Subcutaneous abdominal adipose tissue (tissue), 5 donors: ENCODE results near the gene SERPINF2.
A peak's percentile ranks its signal among the peaks of the same experiment; 100 is the strongest.
"Not testable (repeated sequence)": the region's sequence is repeated elsewhere in the genome, so short reads cannot be mapped to it uniquely, and the experiment has no call there.

Experiments
- H3K27ac ChIP-seq: one replicate; pipeline ENCODE4 v1.7.0; 2013; ENCODE audit warnings: low read depth, mild to moderate bottlenecking, inconsistent platforms, low read length, moderate library complexity
- H3K27me3 ChIP-seq, 5 donors: one replicate each; pipeline ENCODE4 v1.7.0; 2013; ENCODE audit warnings: low read length in 5 of 5, inconsistent platforms in 1 of 5; ENCODE audit not compliant: control insufficient read depth in 5 of 5, insufficient read depth in 4 of 5
- H3K36me3 ChIP-seq, 5 donors: one replicate each; pipeline ENCODE4 v1.7.0; 2013; ENCODE audit warnings: low read length in 5 of 5; ENCODE audit not compliant: control insufficient read depth in 5 of 5, insufficient read depth in 5 of 5
- H3K4me1 ChIP-seq, 5 donors: one replicate each; pipeline ENCODE4 v1.7.0; 2013; ENCODE audit warnings: low read length in 5 of 5, mild to moderate bottlenecking in 3 of 5, moderate library complexity in 1 of 5; ENCODE audit not compliant: control insufficient read depth in 5 of 5, insufficient read depth in 5 of 5
- H3K4me3 ChIP-seq, 5 donors: one replicate each; pipeline ENCODE4 v1.7.0; 2013; ENCODE audit warnings: low read length in 5 of 5, low read depth in 1 of 5
- H3K9ac ChIP-seq, 5 donors: one replicate each; pipeline ENCODE4 v1.7.0; 2013; ENCODE audit warnings: low read length in 5 of 5, mild to moderate bottlenecking in 4 of 5, moderate library complexity in 3 of 5
- H3K9me3 ChIP-seq, 5 donors: one replicate each; pipeline ENCODE4 v1.7.0; 2013; ENCODE audit warnings: low read length in 5 of 5; ENCODE audit not compliant: control insufficient read depth in 5 of 5
- donor health status: healthy.
- donor health status: healthy.
- donor health status: healthy.
- donor health status: healthy.
- donor health status: healthy.

Gene SERPINF2

GRCh38 chr17:1785930-1786329 is 43.3 kb downstream of the SERPINF2 start:
- H3K27me3 ChIP-seq, result peaks cover 0 to 4% (median 0%) of the 10 kb centered on the region in 5 donors
- H3K9ac ChIP-seq, result peak overlapping the region in 4 of 5 donors; percentile 38 to 70 (median 62)
- peaks cover 44 to 76% (median 67%) of the 10 kb centered on the region in 5 donors for H3K4me1 ChIP-seq
- no peaks in the 10 kb centered on the region for H3K9me3 ChIP-seq
- peak overlapping the region in 4 of 5 donors; percentile 4 to 36 (median 27) for H3K4me3 ChIP-seq
- H3K36me3 ChIP-seq, result peaks cover 0 to 6% (median 4%) of the 10 kb centered on the region in 5 donors
- peak overlapping the region; percentile 94 for H3K27ac ChIP-seq

DNA sequence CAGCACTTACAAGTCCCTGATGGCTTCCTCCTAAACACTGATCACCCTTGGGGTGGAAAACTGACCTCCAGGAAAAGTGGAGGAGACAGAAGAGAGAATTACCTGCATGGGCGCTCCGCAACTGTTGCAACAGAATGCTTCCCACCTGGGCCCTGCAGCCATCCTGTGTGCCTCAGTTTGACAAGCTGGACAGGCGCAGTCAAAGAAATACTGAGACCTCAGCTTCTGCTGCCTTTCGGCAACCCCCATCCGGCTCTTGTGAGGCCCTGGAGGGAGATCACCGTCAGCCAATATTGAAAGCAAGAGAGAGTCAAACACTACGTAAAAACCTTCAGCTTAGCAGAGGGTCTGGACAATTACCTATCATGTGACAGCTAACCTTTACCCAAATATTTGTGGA is 44.0 kb downstream of the SERPINF2 start:
- Histone ChIP-seq H3K27ac (peak overlapping the region; percentile 94), H3K9ac (peak overlapping the region; percentile 48 to 71 (median 64)), H3K27me3 (peaks cover 0 to 4% (median 0%) of the 10 kb centered on the region in 5 donors), H3K9me3 (no peaks in the 10 kb centered on the region), H3K4me1 (peaks cover 44 to 71% (median 59%) of the 10 kb centered on the region in 5 donors), H3K36me3 (peaks cover 0 to 2% (median 0%) of the 10 kb centered on the region in 5 donors), H3K4me3 (peak overlapping the region in 4 of 5 donors; percentile 31 to 44 (median 34))

- Histone ChIP-seq H3K27me3 (peaks cover 0 to 3% (median 0%) of the 10 kb centered on the region in 5 donors), H3K27ac (peak overlapping the region; percentile 94), H3K4me1 (peaks cover 39 to 64% (median 52%) of the 10 kb centered on the region in 5 donors), H3K36me3 (peaks cover 0 to 2% (median 0%) of the 10 kb centered on the region in 5 donors), H3K9ac (peak overlapping the region; percentile 48 to 71 (median 64)), H3K9me3 (no peaks in the 10 kb centered on the region), H3K4me3 (peak overlapping the region in 4 of 5 donors; percentile 31 to 44 (median 34))
Measured at GRCh38 chr17:1787301-1787902, 44.7 kb downstream of the SERPINF2 start.

DNA sequence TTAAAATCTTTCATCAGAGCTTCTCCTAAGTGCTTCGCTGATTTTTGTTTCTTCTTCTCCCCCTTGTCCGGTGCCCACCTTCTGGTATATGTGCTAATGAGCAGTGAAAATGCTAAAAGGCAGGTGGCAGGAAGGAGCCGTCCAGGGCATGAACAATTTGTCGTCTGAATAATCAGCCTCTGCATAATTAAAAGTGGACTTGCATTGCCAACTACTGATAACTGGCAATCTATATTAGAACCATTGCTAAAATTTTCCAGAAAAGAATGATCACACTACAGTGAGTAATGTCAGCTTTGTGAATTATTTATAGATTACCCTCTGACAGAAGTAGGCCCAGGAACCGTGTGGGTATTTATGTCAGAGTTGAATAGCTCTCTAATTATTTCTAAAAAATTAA is 47.3 kb downstream of the SERPINF2 start:
- Histone ChIP-seq H3K9me3 (no peaks in the 10 kb centered on the region), H3K36me3 (no peaks in the 10 kb centered on the region), H3K4me3 (no peak overlapping the region), H3K9ac (no peak overlapping the region), H3K27me3 (no peaks in the 10 kb centered on the region), H3K4me1 (peaks cover 23 to 41% (median 34%) of the 10 kb centered on the region in 5 donors), H3K27ac (no peak overlapping the region)

DNA sequence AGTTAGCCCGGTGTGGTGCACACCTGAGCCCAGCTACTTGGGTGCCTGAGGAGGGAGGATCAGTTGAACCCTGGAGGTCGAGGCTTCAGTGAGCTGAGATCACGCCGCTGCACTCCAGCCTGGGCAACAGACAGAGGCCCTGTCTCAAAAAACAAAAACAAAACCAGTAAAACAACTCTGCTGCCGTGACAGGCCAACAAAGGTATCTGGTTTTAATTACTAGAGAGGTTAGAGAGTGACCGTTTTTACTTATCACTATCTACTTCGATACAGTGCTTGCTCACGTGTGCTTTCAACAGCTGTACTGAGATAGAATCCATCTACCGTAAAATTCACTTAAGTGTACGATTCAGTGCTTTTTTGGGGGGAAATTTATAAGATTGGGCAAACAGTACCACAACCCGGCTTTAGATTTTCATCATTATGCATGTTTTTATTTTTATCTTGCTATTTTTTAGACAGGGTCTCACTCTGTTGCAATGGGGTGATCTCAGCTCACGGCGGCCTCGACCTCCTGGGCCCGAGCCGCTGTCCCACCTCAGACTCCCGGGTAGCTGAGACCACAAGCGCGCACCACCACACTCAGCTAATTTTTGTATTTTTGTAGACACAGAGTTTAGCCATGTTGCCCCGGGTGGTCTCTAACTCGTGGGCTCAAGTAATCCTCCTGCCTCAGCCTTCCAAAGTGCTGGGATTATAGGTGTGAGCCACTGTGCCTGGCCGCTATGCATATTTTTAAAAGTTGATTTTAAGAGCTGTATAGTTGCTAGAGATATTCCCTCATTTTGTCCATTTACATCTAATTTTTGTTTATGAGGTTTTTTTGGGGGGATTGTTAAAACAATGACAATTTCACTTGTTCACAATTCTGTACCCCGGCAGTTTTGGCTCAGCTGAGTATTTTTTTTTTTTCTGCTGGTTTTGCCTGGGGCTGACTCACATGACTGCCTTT is 50.1 kb downstream of the SERPINF2 start:
- Histone ChIP-seq H3K4me1 (peaks cover 7 to 26% (median 19%) of the 10 kb centered on the region in 5 donors), H3K9ac (no peak overlapping the region), H3K4me3 (no peak overlapping the region), H3K27me3 (no peaks in the 10 kb centered on the region), H3K36me3 (no peaks in the 10 kb centered on the region), H3K27ac (no peak overlapping the region), H3K9me3 (no peaks in the 10 kb centered on the region)

DNA sequence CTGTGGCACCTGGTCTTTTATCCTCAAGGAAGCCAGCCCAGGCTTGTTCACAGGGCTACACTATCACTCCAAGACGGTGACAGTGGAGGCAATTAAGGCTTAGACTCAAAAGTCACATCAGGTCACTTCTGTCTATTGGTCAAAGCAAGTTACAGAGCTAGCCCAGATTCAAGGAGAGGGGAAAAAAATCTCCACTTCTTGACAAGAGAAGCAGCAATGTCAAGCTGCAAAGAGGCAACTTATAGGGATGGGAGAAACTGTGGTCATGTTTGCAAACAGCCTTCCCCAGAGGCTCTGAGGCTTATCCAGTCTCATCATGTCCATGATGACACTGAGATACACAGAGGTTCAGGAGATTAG is 50.8 kb downstream of the SERPINF2 start:
- Histone ChIP-seq H3K4me1 (peaks cover 6 to 20% (median 15%) of the 10 kb centered on the region in 5 donors), H3K27ac (no peak overlapping the region), H3K4me3 (no peak overlapping the region), H3K9me3 (no peaks in the 10 kb centered on the region), H3K9ac (no peak overlapping the region), H3K27me3 (no peaks in the 10 kb centered on the region), H3K36me3 (no peaks in the 10 kb centered on the region)

DNA sequence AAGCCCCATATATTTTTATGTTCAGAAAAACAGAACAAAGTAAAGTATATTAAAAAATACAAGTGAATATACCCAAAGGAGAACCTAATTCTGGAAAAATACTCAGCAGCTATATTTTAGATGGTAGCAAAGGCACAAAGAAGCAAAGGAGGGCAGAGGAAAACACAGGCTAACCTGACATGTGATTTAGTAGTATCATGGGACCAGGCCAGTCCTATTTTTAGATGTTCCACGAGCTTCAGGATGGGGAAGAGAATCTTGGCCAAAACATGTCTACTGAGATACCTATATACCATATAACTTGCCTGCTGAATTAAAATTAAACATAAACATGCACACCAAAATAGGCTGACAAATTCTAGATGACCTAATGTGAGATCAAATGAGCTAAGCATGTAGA is 54.1 kb downstream of the SERPINF2 start:
- Histone ChIP-seq H3K4me1 (peaks cover 6 to 27% (median 19%) of the 10 kb centered on the region in 5 donors), H3K9me3 (no peaks in the 10 kb centered on the region), H3K27me3 (no peaks in the 10 kb centered on the region), H3K36me3 (peaks cover 0 to 13% (median 10%) of the 10 kb centered on the region in 5 donors), H3K27ac (no peak overlapping the region), H3K4me3 (no peak overlapping the region), H3K9ac (peak overlapping the region in 1 of 5 donors; percentile 14)

- no peak overlapping the region for H3K4me3 ChIP-seq
- H3K36me3 ChIP-seq, result peaks cover 0 to 13% (median 10%) of the 10 kb centered on the region in 5 donors
- H3K9ac ChIP-seq, result no peak overlapping the region
- H3K9me3 ChIP-seq, result no peaks in the 10 kb centered on the region
- H3K27ac ChIP-seq, result no peak overlapping the region
- no peaks in the 10 kb centered on the region for H3K27me3 ChIP-seq
- peaks cover 6 to 32% (median 20%) of the 10 kb centered on the region in 5 donors for H3K4me1 ChIP-seq
Measured at GRCh38 chr17:1797323-1797722, 54.7 kb downstream of the SERPINF2 start.

GRCh38 chr17:1797846-1798245 is 55.2 kb downstream of the SERPINF2 start:
- H3K4me3 ChIP-seq, H3K9me3 ChIP-seq, H3K27me3 ChIP-seq, H3K27ac ChIP-seq, H3K9ac ChIP-seq: not testable (repeated sequence)
- Histone ChIP-seq H3K36me3 (peaks cover 0 to 13% (median 10%) of the 10 kb centered on the region in 5 donors), H3K4me1 (peaks cover 6 to 36% (median 22%) of the 10 kb centered on the region in 5 donors)

- no peak overlapping the region for H3K27ac ChIP-seq
- no peaks in the 10 kb centered on the region for H3K9me3 ChIP-seq
- peaks cover 3 to 30% (median 15%) of the 10 kb centered on the region in 5 donors for H3K36me3 ChIP-seq
- peaks cover 5 to 38% (median 25%) of the 10 kb centered on the region in 5 donors for H3K4me1 ChIP-seq
- no peak overlapping the region for H3K4me3 ChIP-seq
- no peaks in the 10 kb centered on the region for H3K27me3 ChIP-seq
- no peak overlapping the region for H3K9ac ChIP-seq
Measured at GRCh38 chr17:1800240-1800639, 57.6 kb downstream of the SERPINF2 start.
